Cardiac fibroblast (primary cell): ENCODE measurements around the gene ZNF460.
"Not testable (repeated sequence)": the region's sequence is repeated elsewhere in the genome, so short reads cannot be mapped to it uniquely, and the experiment has no call there.

Source experiments
- DNase-seq, 2 donors: peaks; one replicate each; pipeline versions ENCODE4 v3.0.0 to v3.0.0-alpha.2; 2010; ENCODE audit warnings: low read depth in 2 of 2
- H3K4me3 ChIP-seq, 2 donors: replicated peaks in 1 of 2; 1 replicate in 1 of 2; 2 replicates in 1 of 2; pipeline ENCODE4 v1.5.1; 2011; ENCODE audit warnings: low read depth in 2 of 2, low read length in 2 of 2, mild to moderate bottlenecking in 2 of 2, moderate library complexity in 1 of 2
- CTCF ChIP-seq: IDR thresholded peaks from one replicate; pipeline ENCODE4 v1.5.1; 2011; ENCODE audit warnings: low read depth, mild to moderate bottlenecking, low read length, inconsistent platforms

ZNF460 gene

DNA sequence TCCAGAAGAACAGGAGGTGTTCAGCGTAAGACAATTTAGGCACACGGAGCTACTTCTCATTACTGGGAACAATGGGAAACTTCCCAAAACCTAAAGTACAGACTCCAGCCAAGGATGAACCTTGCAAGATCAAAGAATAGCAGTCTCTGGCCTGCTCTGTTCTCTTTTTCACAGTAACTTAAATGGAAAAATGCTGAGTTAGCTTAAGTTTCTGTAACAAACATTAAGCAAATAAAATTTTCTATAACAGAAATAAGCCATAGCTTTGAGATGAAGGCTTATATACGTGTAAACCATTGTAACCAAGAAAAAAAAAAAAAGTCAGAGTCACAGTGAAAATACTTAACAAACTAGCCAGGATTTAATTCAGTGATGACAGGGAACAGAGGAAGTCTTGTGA is 18.2 kb upstream of the ZNF460 start:
- DNase-seq: no peak
- TF ChIP-seq CTCF: no peak

GRCh38 chr19:57263244-57263741 is 17.0 kb upstream of the ZNF460 start:
- no peak for TF ChIP-seq CTCF
- DNase-seq: no peak

More for the DNA sequence above, 18.2 kb upstream of the ZNF460 start:
- H3K4me3 ChIP-seq: no peak overlapping the region

GRCh38 chr19:57267291-57267690 is 13.0 kb upstream of the ZNF460 start:
- no peak for DNase-seq
- H3K4me3 ChIP-seq: no peak overlapping the region
- TF ChIP-seq CTCF: no peak

More at GRCh38 chr19:57263244-57263741, 17.0 kb upstream of the ZNF460 start:
- H3K4me3 ChIP-seq: no peak overlapping the region

DNA sequence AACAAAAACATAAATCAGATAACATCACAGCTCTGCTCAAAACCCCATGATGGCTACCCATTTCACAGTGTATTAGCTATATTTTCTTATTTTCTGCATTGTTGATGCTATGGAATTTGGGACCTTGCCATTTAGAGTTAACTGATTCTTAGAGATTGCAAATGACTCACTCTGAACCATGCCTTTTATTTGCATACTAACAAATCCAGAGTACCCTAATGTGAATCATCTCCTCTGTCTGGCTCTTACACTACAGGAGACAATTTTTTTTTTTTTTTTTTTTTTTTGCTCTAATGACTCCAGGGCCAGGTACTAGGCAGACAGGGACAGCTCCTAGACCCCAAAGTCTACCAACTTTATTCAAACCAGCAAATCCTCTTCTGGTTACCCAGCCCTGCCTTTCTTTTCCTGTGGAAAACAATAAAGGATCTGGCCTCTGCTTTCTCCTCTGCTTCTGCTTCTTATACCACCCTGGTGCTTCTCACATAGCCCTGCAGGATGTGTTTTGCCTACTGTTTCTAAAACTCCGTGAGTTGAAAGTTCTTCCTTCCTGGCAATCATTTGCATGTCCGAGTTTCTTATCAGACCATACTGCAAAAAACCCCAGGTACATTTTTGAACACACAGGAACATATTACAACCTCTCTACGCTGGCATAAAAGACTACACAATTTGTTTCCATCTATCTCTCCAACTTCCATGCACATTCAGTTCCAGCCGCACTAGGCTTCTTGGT is 10.6 kb upstream of the ZNF460 start:
- peak; percentile 65 to 92 for DNase-seq
- H3K4me3 ChIP-seq: no peak overlapping the region
- TF ChIP-seq CTCF: no peak

GRCh38 chr19:57271280-57271679 is 9.0 kb upstream of the ZNF460 start:
- no peak overlapping the region for H3K4me3 ChIP-seq
- no peak for TF ChIP-seq CTCF
- DNase-seq: no peak

- DNase-seq: no peak
- no peak overlapping the region for H3K4me3 ChIP-seq
- no peak for TF ChIP-seq CTCF
Measured at GRCh38 chr19:57273014-57273413, 7.3 kb upstream of the ZNF460 start.

- no peak overlapping the region for H3K4me3 ChIP-seq
- TF ChIP-seq CTCF: no peak
Measured at GRCh38 chr19:57276430-57276829, 3.9 kb upstream of the ZNF460 start.

DNA sequence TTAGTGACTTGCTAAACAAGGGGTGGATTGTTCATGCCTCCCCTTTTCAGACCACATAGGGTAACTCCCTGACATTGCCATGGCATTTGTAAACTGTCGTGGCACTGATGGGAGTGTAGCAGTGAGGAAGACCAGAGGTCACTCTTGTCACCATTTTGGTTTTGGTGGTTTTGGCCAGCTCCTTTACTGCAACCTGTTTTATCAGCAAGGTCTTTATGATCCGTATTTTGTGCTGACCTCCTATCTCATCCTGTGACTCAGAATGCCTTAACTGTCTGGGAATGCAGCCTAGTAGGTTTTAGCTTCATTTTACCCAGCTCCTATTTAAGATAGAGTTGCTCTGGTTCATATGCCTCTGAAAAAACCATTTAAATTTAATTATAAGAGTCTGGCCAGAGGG is 1.8 kb upstream of the ZNF460 start:
- peak; percentile 45 to 82 for DNase-seq
- H3K4me3 ChIP-seq: not testable (repeated sequence)

More at GRCh38 chr19:57276430-57276829, 3.9 kb upstream of the ZNF460 start:
- no peak for DNase-seq
